ENCODE data around the gene FANK1.
"Not testable (repeated sequence)": the region's sequence is repeated elsewhere in the genome, so short reads cannot be mapped to it uniquely, and the experiment has no call there.

FANK1 gene

DNA sequence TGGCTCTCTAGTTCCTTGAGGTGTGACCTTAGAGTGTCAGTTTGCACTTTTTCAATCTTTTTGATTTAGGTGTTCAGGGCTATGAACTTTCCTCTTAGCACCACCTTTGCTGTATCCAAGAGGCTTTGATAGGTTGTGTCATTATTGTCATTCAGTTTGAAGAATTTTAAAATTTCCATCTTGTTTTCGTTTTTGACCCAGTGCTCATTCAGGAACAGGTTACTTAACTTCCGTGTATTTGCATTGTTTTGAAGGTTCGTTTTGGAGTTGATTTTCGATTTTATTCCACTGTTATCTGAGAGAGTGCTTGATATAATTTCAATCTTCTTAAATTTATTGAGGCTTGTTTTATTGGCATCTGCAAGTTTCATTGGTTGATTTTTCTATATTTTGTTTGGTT is 37.3 kb downstream of the FANK1 start:
- DNase-seq, result no peak

DNA sequence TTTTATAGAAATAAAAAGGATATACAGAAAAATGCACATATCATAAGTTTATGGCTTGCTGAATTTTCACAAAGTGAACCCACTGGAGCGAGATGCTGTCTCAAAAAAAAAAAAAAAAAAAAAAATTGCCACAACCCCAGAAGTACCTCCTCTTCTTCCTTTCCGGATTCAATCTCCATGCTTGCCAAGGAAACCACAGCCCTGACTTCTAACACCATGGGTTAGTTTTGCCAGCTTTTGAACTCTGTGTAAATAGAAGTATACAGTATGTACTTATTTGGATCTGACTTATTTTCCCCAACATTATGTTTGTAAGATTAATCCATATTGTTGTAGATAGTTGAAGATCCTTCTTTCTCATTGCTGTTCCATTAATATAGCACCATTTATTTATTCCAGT is 40.0 kb downstream of the FANK1 start:
- no peak for DNase-seq

- DNase-seq, result no peak
Measured at GRCh38 chr10:125940515-125940914, 44.2 kb downstream of the FANK1 start.

GRCh38 chr10:125951290-125951689 is 54.9 kb downstream of the FANK1 start:
- no peak for DNase-seq

DNA sequence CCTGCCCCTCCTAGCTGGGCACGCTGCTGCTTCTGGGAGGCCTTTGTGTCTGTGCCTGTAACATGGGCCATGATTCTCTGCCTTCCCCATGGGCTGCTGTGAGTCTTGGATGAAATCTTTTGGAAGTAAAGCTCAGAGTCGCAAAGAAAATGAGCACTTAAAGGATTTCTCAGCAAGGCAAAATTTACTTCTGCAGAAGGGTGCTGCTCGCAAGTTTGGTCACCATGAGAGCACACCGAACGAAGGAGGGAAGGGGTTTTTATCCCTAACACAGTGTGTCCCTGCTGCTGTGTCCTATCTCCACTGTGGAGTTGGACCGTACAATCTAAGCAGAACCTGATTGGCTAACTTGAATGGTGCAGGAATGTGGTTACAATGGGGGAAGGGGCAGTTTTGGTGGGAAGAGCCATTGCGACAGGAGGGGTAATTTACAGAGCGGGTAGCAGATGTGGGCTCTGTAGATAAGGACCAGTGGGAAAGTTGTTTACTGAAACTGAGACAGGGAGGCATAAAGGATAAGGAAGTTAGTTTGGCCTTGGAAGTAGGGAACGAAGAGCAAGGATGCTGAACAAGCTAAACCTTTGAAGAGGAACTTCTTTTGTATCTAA is 57.5 kb downstream of the FANK1 start:
- no peak for DNase-seq

GRCh38 chr10:125955766-125956165 is 59.4 kb downstream of the FANK1 start:
- no peak for DNase-seq

DNA sequence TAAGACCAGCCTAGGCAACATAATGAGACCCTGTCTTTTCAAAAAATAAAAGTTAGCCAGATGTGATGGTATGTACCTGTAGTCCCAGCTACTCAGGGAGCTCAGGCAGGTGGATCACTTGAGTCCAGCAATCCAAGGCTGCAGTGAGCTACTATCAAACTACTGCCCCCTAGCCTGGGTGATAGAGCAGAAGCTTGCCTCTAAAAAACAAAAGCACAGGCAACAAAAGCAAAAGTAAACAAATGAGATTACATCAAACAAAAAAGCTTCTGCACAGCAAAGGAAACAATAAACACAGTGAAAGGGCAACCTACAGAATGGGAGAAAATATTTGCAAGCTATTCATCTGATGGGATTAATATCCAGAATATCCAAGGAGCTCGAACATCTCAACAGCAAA is 65.4 kb downstream of the FANK1 start:
- no peak for DNase-seq

DNA sequence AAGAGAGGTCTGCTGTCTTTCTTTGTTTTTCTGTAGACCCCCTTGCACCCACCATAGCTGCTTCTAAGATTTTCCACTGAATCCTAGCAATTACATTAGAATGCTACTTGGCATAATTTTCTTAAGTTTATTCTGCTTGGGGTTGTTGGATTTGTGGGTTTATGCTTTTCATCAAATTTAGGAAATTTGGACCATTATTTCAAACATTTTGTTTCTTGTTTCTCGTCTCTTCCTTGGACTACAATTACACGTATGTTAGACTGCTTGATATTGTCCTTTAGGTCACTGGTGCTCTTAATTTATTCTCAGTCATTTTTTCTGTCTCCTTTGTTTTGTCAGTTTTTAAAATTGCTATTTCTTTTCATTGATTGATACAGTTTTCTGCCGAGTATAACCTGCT is 65.8 kb downstream of the FANK1 start:
- DNase-seq, result no peak

GRCh38 chr10:125964558-125964957 is 68.2 kb downstream of the FANK1 start:
- DNase-seq, result no peak

- no peak for DNase-seq
Measured at GRCh38 chr10:125967533-125967932, 71.2 kb downstream of the FANK1 start.

- DNase-seq, result not testable (repeated sequence)
Measured at GRCh38 chr10:125970077-125970630, 73.8 kb downstream of the FANK1 start.

DNA sequence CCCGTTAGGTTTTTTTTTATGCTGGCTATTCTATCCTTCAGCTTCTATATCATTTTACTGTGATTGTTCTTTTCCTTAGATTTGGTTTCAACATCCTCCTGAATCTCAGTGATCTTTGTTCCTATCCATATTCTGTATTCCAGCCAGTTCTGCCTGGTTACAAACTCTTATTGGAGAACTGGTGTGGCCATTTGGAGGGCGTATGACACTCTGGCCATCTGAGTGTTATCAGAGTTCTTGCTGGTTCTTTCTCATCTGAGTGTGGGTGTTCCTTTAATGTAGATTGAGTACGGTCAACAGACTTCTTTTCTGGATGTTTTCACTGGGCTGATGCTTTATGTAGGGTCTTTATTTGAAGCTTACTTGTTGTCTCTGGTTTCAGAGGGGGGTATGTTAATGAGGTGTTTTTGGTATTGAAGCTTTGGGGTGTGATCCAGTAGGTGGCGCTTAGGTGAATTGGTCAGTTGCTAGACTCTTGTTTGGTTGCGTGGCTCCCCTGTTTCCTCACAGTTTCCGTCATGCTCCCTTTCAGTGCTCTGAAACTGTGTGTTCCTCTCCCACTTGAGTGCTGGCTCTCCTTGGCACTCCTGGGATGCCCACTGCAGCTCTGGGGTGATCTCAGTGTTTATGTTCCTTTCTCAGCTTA is 80.7 kb downstream of the FANK1 start:
- no peak for DNase-seq

- DNase-seq, result no peak
Measured at GRCh38 chr10:125979976-125980375, 83.6 kb downstream of the FANK1 start.

DNA sequence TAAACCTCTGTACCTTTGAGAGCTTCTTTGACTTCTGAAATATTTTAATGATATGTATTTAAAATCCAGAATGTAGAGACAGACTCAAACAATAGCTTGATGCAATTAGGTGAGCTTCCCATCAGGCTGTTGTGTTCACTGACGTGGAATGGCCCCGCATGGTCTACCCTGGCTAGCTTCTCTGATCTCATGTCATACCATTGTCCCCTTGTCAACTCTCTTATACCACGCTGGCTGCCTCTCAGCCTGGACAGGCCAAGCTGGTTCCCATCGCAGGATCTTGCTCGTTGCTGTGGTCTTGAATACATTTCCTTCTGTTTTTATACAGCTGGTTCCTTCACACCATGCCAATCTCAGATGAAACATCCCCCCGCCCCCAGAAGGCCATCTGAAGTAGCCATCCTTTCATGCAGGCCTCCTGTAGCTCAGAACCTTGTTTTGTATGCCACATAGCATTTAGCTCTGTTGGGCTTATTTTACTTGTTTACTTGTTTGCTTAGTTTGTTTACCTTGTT is 84.2 kb downstream of the FANK1 start:
- DNase-seq, result no peak

GRCh38 chr10:125982260-125982948 is 86.0 kb downstream of the FANK1 start:
- DNase-seq, result peak; percentile 19

- DNase-seq, result no peak
Measured at GRCh38 chr10:125983161-125983560, 86.8 kb downstream of the FANK1 start.

GRCh38 chr10:125983656-125984055 is 87.3 kb downstream of the FANK1 start:
- DNase-seq, result no peak

GRCh38 chr10:125984346-125984745 is 88.0 kb downstream of the FANK1 start:
- no peak for DNase-seq

GRCh38 chr10:125984865-125985495 is 88.6 kb downstream of the FANK1 start:
- DNase-seq, result no peak

DNA sequence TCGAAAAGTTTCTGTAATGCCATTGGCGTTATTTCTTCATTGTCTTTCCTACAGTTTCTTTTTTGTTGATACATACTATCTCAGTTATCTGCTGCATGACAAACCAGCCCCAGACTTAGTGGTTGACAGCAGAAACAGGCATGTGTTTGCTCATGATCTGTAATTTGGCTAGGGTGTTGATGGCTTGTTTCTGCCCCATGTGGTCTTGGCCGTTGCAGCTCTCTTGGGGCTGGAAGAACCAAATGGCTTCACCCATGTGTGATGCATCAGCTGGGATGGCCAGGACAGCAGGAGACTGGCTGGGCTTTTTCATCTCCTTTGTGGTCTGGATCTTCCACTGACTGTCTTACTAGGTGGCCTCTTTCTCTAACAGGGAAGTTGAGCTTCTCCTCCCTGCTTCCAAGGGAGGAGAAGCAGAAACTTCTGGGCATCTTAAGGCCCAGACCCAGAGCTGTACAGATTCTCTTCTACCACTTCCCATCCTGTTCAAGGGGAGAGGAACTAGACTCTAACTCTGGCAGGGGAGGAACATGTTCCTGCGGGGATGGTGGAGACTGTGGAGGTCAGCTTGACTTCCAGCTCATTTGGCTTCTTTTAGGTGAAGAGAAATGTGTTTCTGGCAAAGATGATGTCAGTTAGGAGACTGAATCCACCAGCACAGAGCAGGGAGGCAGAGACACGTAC is 89.3 kb downstream of the FANK1 start:
- DNase-seq, result no peak

GRCh38 chr10:125989791-125990190 is 93.4 kb downstream of the FANK1 start:
- DNase-seq, result no peak

GRCh38 chr10:125990974-125991373 is 94.6 kb downstream of the FANK1 start:
- no peak for DNase-seq

- DNase-seq, result no peak
Measured at GRCh38 chr10:125991392-125991791, 95.0 kb downstream of the FANK1 start.

All from stimulated activated CD4-positive, alpha-beta T cell treated with anti-CD3 and anti-CD28 coated beads, Interleukin-1b, Interleukin-23, amount 100 ng/mL, for 48 hours (primary cell).